ENCODE measurements around the gene ASTN2.

DNA sequence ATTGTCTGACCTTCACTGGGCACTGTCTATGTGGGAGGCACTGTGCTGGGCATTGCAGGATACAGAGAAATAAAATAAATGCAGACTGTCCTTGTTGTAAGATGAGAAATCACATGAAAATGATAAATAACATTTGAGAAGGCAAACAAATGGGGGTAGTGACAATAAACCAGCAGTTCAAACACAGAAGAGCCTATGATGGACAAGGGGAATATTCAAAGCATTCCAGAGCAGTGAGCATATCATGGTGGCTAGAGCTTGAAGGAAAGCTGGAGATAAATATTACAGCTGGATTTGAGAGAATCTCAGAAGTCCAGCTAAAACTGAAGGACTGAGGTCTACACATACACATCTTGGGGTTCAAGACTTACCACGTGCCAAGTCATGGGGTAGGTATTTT lies 209.9 kb downstream of the ASTN2 start:
- TF ChIP-seq, protein P1, sequence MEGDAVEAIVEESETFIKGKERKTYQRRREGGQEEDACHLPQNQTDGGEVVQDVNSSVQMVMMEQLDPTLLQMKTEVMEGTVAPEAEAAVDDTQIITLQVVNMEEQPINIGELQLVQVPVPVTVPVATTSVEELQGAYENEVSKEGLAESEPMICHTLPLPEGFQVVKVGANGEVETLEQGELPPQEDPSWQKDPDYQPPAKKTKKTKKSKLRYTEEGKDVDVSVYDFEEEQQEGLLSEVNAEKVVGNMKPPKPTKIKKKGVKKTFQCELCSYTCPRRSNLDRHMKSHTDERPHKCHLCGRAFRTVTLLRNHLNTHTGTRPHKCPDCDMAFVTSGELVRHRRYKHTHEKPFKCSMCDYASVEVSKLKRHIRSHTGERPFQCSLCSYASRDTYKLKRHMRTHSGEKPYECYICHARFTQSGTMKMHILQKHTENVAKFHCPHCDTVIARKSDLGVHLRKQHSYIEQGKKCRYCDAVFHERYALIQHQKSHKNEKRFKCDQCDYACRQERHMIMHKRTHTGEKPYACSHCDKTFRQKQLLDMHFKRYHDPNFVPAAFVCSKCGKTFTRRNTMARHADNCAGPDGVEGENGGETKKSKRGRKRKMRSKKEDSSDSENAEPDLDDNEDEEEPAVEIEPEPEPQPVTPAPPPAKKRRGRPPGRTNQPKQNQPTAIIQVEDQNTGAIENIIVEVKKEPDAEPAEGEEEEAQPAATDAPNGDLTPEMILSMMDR (IDR thresholded peaks at IDR 0.05): no peak
- TF ChIP-seq POLR2AphosphoS5 (IDR thresholded peaks at IDR 0.05): no peak

Measured in prostate gland (tissue), 2 donors.